BLaER1 treated with 17β-estradiol and CSF1 and Interleukin-3, amounts not matched to agents 10 nM and 100 nM (cell line): Measurements from ENCODE around the gene NECTIN1.
A peak's percentile ranks its signal among the peaks of the same experiment; 100 is the strongest.

Experiments
- H3K27ac ChIP-seq, 11 experiments: shearing (Covaris generic); formaldehyde crosslinking; 2 replicates each; pipeline ENCODE4 v1.8.1; 2022
- H3K27me3 ChIP-seq, 11 experiments: shearing (Covaris generic); formaldehyde crosslinking; 2 replicates each; pipeline ENCODE4 v1.8.1; 2022
- H3K36me3 ChIP-seq, 11 experiments: shearing (Covaris generic); formaldehyde crosslinking; 2 replicates each; pipeline ENCODE4 v1.8.1; 2022
- H3K4me1 ChIP-seq, 10 experiments: shearing (Covaris generic); formaldehyde crosslinking; 2 replicates each; pipeline ENCODE4 v1.8.1; 2022
- H3K4me2 ChIP-seq, 11 experiments: shearing (Covaris generic); formaldehyde crosslinking; 2 replicates each; pipeline ENCODE4 v1.8.1; 2022
- H3K4me3 ChIP-seq, 10 experiments: shearing (Covaris generic); formaldehyde crosslinking; 2 replicates each; pipeline ENCODE4 v1.8.1; 2022
- H3K9ac ChIP-seq, 11 experiments: shearing (Covaris generic); formaldehyde crosslinking; 2 replicates each; pipeline ENCODE4 v1.8.1; 2022
- H3K9me3 ChIP-seq, 11 experiments: shearing (Covaris generic); formaldehyde crosslinking; replicated peaks in 1 of 11; 2 replicates each; pipeline ENCODE4 v1.8.1; 2022
- H4K20me1 ChIP-seq, 11 experiments: shearing (Covaris generic); formaldehyde crosslinking; 2 replicates each; pipeline ENCODE4 v1.8.1; 2022
- Cebpa-rat ChIP-seq, 11 experiments: shearing (Covaris generic); IDR thresholded peaks; 2 replicates each; pipeline ENCODE4 v1.8.1; 2022

Gene NECTIN1

DNA sequence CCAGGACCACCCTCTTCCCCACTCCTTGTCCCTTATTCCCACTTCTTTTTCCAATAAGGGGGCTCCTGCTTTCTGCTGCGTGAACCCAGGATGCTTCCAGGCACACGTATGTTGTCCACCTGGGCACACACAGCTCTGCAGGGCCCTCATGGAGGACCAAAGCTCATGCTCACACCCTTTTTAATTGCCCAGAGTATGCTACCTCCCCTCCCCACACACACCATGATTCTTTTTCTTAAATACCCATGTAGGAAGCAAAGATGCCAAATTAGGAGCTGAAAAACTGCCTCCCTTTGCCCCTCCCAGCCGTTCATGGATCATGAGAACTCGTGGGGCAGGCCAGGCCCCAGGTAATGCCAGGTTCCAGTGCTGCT, 5.1 kb downstream of the NECTIN1 start:
- H3K27ac ChIP-seq: no peak overlapping the region
- peaks cover 0 to 95% (median 78%) of the 10 kb centered on the region in 11 experiments; a peak in 19 of 22 replicates for H4K20me1 ChIP-seq
- H3K36me3 ChIP-seq: peaks cover 0 to 9% (median 0%) of the 10 kb centered on the region in 11 experiments; a peak in 3 of 22 replicates

DNA sequence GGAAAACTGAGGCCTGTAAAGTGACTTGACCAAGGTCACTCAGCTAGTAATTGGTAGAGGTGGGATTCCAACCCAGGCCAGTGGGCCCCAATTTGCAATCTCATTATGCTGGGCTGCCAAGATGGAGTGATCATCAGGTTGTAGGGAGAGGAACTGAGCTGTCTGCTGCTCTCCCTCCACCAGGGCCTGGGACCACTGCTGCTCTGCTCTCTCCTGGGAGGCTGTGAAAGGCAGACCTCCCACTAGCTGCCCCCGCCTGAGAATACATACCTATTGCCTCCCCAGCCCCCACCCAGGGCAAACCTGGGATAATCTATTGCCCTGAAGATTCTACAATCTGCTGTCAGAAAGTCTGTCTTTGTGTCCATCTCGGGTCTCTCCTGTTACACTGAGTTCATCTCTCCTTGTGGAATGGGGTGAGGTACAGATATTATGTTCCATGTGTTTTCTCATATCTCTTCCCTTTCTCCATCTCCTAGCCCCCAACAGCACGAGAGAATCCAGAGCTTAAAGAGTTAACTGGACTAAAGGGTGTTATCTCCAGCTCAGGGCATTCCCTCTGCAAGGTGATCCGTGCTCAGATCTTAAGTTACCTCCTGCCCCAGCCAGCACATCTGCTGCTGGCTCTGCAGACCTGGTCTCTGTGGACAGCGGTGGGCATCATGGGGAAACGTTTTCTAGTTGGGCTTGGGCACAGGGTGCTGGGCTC, 5.6 kb downstream of the NECTIN1 start:
- H3K36me3 ChIP-seq: peaks cover 0 to 9% (median 0%) of the 10 kb centered on the region in 11 experiments; a peak in 3 of 22 replicates
- TF ChIP-seq Cebpa-rat (IDR thresholded peaks at IDR 0.05): no peak
- H4K20me1 ChIP-seq: peaks cover 0 to 100% (median 78%) of the 10 kb centered on the region in 11 experiments; a peak in 19 of 22 replicates
- no peak overlapping the region for H3K4me3 ChIP-seq
- H3K9me3 ChIP-seq: no peaks in the 10 kb centered on the region
- H3K4me1 ChIP-seq: peaks cover 30 to 84% (median 77%) of the 10 kb centered on the region in 10 experiments
- no peak overlapping the region for H3K27ac ChIP-seq
- peak overlapping the region in 2 of 11 experiments; percentile 3 to 15; a peak in 1 of 22 replicates for H3K9ac ChIP-seq
- H3K4me2 ChIP-seq: peak overlapping the region in 5 of 11 experiments; percentile 16 to 99 (median 96); a peak in 6 of 22 replicates
- peaks cover 7 to 25% (median 14%) of the 10 kb centered on the region in 11 experiments; a peak in 15 of 22 replicates for H3K27me3 ChIP-seq

More for the DNA sequence above, 5.1 kb downstream of the NECTIN1 start:
- no peak for TF ChIP-seq Cebpa-rat (IDR thresholded peaks at IDR 0.05)
- Histone ChIP-seq H3K27me3 (peaks cover 7 to 25% (median 14%) of the 10 kb centered on the region in 11 experiments; a peak in 15 of 22 replicates), H3K4me2 (peak overlapping the region in 5 of 11 experiments; percentile 16 to 99 (median 96); a peak in 7 of 22 replicates), H3K9ac (peak overlapping the region in 1 of 11 experiments; percentile 3; a peak in 1 of 22 replicates), H3K4me3 (no peak overlapping the region), H3K4me1 (peaks cover 30 to 83% (median 77%) of the 10 kb centered on the region in 10 experiments), H3K9me3 (no peaks in the 10 kb centered on the region)

DNA sequence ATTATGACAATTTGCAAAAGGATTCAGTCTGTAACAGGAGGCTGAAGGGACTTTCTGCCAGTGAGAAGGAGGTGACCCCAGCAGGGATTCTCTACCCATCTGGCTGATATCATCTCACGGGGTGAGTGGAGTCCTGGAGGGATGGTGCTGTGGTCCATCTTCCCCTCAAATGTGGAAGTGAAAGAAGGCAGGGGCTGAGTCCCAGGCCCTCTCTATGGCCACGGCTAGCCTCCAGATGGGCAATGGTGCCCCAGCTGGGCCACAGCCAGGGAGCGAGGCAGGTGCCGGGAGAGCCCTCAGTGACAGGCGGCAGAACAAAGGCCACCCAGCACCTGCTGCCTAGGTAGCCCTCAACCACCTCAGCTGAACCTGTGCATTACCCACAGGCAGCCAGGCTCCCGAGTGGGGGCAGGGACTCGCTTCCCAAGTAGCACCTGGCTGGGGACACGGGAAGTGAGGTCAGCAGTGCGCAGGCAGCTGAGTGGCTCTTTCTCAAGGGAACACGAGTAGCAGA, 6.7 kb downstream of the NECTIN1 start:
- Histone ChIP-seq H3K4me1 (peaks cover 23 to 88% (median 77%) of the 10 kb centered on the region in 10 experiments), H4K20me1 (peaks cover 0 to 100% (median 68%) of the 10 kb centered on the region in 11 experiments; a peak in 19 of 22 replicates), H3K9ac (no peak overlapping the region; a peak in 1 of 22 replicates), H3K27me3 (peaks cover 3 to 18% (median 8%) of the 10 kb centered on the region in 11 experiments; a peak in 15 of 22 replicates), H3K9me3 (no peaks in the 10 kb centered on the region), H3K4me3 (no peak overlapping the region), H3K4me2 (peak overlapping the region; percentile 4 to 65 (median 55); a peak in 19 of 22 replicates), H3K36me3 (peaks cover 0 to 9% (median 0%) of the 10 kb centered on the region in 11 experiments; a peak in 3 of 22 replicates), H3K27ac (no peak overlapping the region)
- TF ChIP-seq Cebpa-rat (IDR thresholded peaks at IDR 0.05): no peak

- Histone ChIP-seq H4K20me1 (peaks cover 0 to 100% (median 59%) of the 10 kb centered on the region in 11 experiments; a peak in 18 of 22 replicates), H3K4me2 (peak overlapping the region in 10 of 11 experiments; percentile 4 to 65 (median 52); a peak in 18 of 22 replicates), H3K27ac (no peak overlapping the region), H3K4me1 (peaks cover 14 to 88% (median 72%) of the 10 kb centered on the region in 10 experiments), H3K27me3 (peaks cover 0 to 9% (median 0%) of the 10 kb centered on the region in 11 experiments; a peak in 6 of 22 replicates), H3K9ac (no peak overlapping the region), H3K9me3 (no peaks in the 10 kb centered on the region), H3K36me3 (peaks cover 0 to 9% (median 0%) of the 10 kb centered on the region in 11 experiments; a peak in 3 of 22 replicates), H3K4me3 (no peak overlapping the region)
- TF ChIP-seq Cebpa-rat (IDR thresholded peaks at IDR 0.05): no peak
Measured at GRCh38 chr11:119721129-119722120, 7.6 kb downstream of the NECTIN1 start.

DNA sequence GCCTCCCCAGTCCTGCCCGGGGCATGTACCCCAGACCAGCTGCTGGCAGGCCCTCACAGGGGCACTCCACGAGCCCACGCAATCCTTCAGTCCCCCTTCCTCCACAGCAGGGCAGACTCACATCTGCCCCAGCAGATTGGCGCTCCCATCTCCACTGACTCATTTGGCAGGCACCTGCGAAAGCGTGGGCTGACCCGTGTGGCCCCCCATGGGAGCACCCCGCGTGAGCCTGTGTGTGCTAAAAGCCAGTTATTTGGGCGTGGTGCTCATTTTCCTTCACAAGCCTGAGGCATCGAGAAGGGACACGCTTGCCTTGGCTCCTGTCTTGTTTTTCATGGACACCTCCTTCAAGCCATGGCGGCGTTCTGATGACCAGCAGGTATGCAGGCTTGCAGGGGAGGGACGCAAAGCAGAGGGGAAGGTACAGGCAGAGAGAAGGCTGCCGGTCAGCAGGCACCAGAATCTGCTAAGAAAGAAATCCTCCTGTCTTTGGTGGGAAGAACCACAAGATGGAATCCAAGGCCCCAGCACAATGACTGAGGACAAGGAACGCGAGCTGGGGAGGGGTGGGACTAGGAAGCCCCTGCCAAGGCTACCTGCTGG, 8.6 kb downstream of the NECTIN1 start:
- Histone ChIP-seq H3K36me3 (peaks cover 0 to 9% (median 0%) of the 10 kb centered on the region in 11 experiments; a peak in 3 of 22 replicates), H3K4me2 (peak overlapping the region in 8 of 11 experiments; percentile 28 to 65 (median 56); a peak in 12 of 22 replicates), H3K4me3 (no peak overlapping the region), H3K27me3 (no peaks in the 10 kb centered on the region), H4K20me1 (peaks cover 0 to 100% (median 49%) of the 10 kb centered on the region in 11 experiments; a peak in 17 of 22 replicates), H3K9me3 (no peaks in the 10 kb centered on the region), H3K27ac (peak overlapping the region in 1 of 11 experiments; percentile 12; a peak in 1 of 22 replicates), H3K9ac (peak overlapping the region in 1 of 11 experiments; percentile 4; a peak in 1 of 22 replicates), H3K4me1 (peaks cover 11 to 79% (median 66%) of the 10 kb centered on the region in 10 experiments; a peak in 19 of 20 replicates)
- no peak for TF ChIP-seq Cebpa-rat (IDR thresholded peaks at IDR 0.05)

- no peaks in the 10 kb centered on the region for H3K9me3 ChIP-seq
- TF ChIP-seq Cebpa-rat (IDR thresholded peaks at IDR 0.05): no peak
- H3K27ac ChIP-seq: no peak overlapping the region
- peaks cover 0 to 94% (median 26%) of the 10 kb centered on the region in 11 experiments; a peak in 15 of 22 replicates for H4K20me1 ChIP-seq
- peaks cover 24 to 74% (median 68%) of the 10 kb centered on the region in 10 experiments for H3K4me1 ChIP-seq
- no peak overlapping the region for H3K4me3 ChIP-seq
- H3K4me2 ChIP-seq: peak overlapping the region in 7 of 11 experiments; percentile 2 to 48 (median 35); a peak in 9 of 22 replicates
- H3K36me3 ChIP-seq: peaks cover 0 to 9% (median 0%) of the 10 kb centered on the region in 11 experiments; a peak in 3 of 22 replicates
- H3K27me3 ChIP-seq: no peaks in the 10 kb centered on the region
- H3K9ac ChIP-seq: peak overlapping the region in 5 of 11 experiments; percentile 10 to 37 (median 21); a peak in 4 of 22 replicates
Measured at GRCh38 chr11:119717839-119718534, 11.0 kb downstream of the NECTIN1 start.
